Measurements from ENCODE around the gene S100A10. TPM values are rescaled to one million over a fixed set of nuclear protein-coding genes. Genes with fewer than 3 reads are reported as not detected.

S100A10 gene
- polyA plus RNA-seq, 1 donor: 877 TPM

- Histone ChIP-seq H3K36me3 (ENCODE audit: control insufficient read depth, insufficient read depth, low read length) (peaks cover 11% of the 10 kb centered on the region), H3K27ac (ENCODE audit: low read length) (peak overlapping the region; percentile 100), H3K27me3 (ENCODE audit: control insufficient read depth, insufficient read depth, low read length) (peaks cover 3% of the 10 kb centered on the region), H3K4me1 (ENCODE audit: control insufficient read depth, insufficient read depth, low read length) (peaks cover 42% of the 10 kb centered on the region), H3K4me3 (ENCODE audit: low read length) (peak overlapping the region; percentile 96), H3K9me3 (ENCODE audit: control insufficient read depth, low read depth, low read length) (no peaks in the 10 kb centered on the region)
- WGBS (ENCODE audit: insufficient coverage, low lambda C conversion rate): 0% methylated on average over 1 of the region's 5 CpGs
- DNase-seq: peak in 1 of 2 donors; percentile 60
Observed at GRCh38 chr1:151990058-151990855, 3.4 kb downstream of the S100A10 start.

DNA sequence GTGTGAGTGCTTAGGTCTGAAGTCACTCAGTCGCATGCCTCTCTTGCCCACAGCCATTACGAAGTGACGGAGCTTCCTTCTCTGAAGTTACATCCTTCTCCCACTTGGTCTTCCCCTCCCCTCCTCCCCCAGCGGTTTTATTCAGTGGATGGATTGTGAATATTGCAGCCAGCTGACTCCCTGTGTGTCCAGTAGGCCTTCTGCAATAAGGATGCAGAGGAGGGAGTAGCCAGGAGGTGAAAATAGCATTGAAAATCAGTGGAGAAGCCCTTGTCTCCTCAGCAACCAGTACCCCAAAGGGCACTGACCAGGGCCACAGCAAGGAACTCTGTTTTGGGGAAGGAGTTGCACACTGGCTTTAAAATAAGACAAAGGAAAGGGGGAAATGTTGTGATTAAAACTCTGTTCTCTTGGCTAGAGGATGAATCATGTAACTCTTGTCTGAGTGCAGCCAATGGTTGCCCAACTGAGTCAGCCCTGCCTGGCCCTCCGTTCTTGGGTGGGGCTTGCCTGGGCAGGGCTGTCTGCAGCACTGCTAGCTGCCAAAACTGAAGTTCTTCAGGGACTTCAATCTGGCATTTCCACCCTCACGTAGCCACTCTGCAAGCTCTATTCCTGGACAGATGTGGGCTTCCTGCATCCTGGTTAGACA, 4.3 kb downstream of the S100A10 start:
- Histone ChIP-seq H3K27ac (ENCODE audit: low read length) (peak overlapping the region; percentile 100), H3K36me3 (ENCODE audit: control insufficient read depth, insufficient read depth, low read length) (peaks cover 20% of the 10 kb centered on the region), H3K27me3 (ENCODE audit: control insufficient read depth, insufficient read depth, low read length) (peaks cover 3% of the 10 kb centered on the region), H3K9me3 (ENCODE audit: control insufficient read depth, low read depth, low read length) (no peaks in the 10 kb centered on the region), H3K4me3 (ENCODE audit: low read length) (peak overlapping the region; percentile 96), H3K4me1 (ENCODE audit: control insufficient read depth, insufficient read depth, low read length) (peaks cover 49% of the 10 kb centered on the region)
- WGBS (ENCODE audit: insufficient coverage, low lambda C conversion rate): 40% methylated on average over 1 of the region's 6 CpGs
- DNase-seq: peak in 1 of 2 donors; percentile 39

- Histone ChIP-seq H3K4me3 (ENCODE audit: low read length) (no peak overlapping the region), H3K27ac (ENCODE audit: low read length) (peak overlapping the region; percentile 100), H3K27me3 (ENCODE audit: control insufficient read depth, insufficient read depth, low read length) (peaks cover 3% of the 10 kb centered on the region), H3K36me3 (ENCODE audit: control insufficient read depth, insufficient read depth, low read length) (peaks cover 29% of the 10 kb centered on the region), H3K4me1 (ENCODE audit: control insufficient read depth, insufficient read depth, low read length) (peaks cover 49% of the 10 kb centered on the region), H3K9me3 (ENCODE audit: control insufficient read depth, low read depth, low read length) (no peaks in the 10 kb centered on the region)
- DNase-seq: peak; percentile 80 to 88
- WGBS (ENCODE audit: insufficient coverage, low lambda C conversion rate): no CpG with 5 or more reads among the region's 2 CpGs
Observed at GRCh38 chr1:151988405-151988923, 5.2 kb downstream of the S100A10 start.

- DNase-seq: no peak
- H3K4me3 ChIP-seq (ENCODE audit: low read length): no peak overlapping the region
- H3K4me1 ChIP-seq (ENCODE audit: control insufficient read depth, insufficient read depth, low read length): peaks cover 51% of the 10 kb centered on the region
- peak overlapping the region; percentile 16 for H3K27ac ChIP-seq (ENCODE audit: low read length)
- peaks cover 42% of the 10 kb centered on the region for H3K36me3 ChIP-seq (ENCODE audit: control insufficient read depth, insufficient read depth, low read length)
- no peaks in the 10 kb centered on the region for H3K9me3 ChIP-seq (ENCODE audit: control insufficient read depth, low read depth, low read length)
- no peaks in the 10 kb centered on the region for H3K27me3 ChIP-seq (ENCODE audit: control insufficient read depth, insufficient read depth, low read length)
- WGBS (ENCODE audit: insufficient coverage, low lambda C conversion rate): no CpG with 5 or more reads among the region's 8 CpGs
Observed at GRCh38 chr1:151986501-151987190, 7.0 kb downstream of the S100A10 start.

- Histone ChIP-seq H3K27ac (ENCODE audit: low read length) (no peak overlapping the region), H3K4me1 (ENCODE audit: control insufficient read depth, insufficient read depth, low read length) (peaks cover 46% of the 10 kb centered on the region), H3K4me3 (ENCODE audit: low read length) (no peak overlapping the region), H3K36me3 (ENCODE audit: control insufficient read depth, insufficient read depth, low read length) (peaks cover 46% of the 10 kb centered on the region), H3K9me3 (ENCODE audit: control insufficient read depth, low read depth, low read length) (no peaks in the 10 kb centered on the region), H3K27me3 (ENCODE audit: control insufficient read depth, insufficient read depth, low read length) (no peaks in the 10 kb centered on the region)
- no peak for DNase-seq
- no CpG with 5 or more reads among the region's 1 CpG for WGBS (ENCODE audit: insufficient coverage, low lambda C conversion rate)
Observed at GRCh38 chr1:151985768-151986167, 7.9 kb downstream of the S100A10 start.

DNA sequence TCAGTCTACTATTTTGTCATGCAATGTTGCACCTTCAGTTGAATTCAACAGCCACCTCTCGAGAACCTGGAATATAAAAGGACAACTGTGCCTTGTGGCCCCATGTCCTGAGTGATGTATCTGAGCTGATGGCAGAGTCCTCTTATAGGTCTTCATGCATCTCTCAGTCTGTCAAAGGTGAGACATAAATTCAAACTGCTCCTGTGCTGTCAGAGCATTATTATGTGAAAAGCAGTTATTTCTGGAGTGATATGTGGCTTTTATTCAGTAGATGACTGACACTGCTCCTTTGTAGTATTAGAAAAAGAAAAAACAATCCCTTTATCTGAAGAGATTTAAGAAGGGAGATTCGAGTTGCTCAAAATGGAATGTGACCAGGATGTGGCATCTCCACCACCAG, 8.4 kb downstream of the S100A10 start:
- whole genome bisulfite sequencing (ENCODE audit: insufficient coverage, low lambda C conversion rate): 71% methylated on average over 1 of the region's 2 CpGs
- no peak for DNase-seq
- Histone ChIP-seq H3K27ac (ENCODE audit: low read length) (no peak overlapping the region), H3K4me1 (ENCODE audit: control insufficient read depth, insufficient read depth, low read length) (peaks cover 45% of the 10 kb centered on the region), H3K27me3 (ENCODE audit: control insufficient read depth, insufficient read depth, low read length) (no peaks in the 10 kb centered on the region), H3K36me3 (ENCODE audit: control insufficient read depth, insufficient read depth, low read length) (peaks cover 46% of the 10 kb centered on the region), H3K9me3 (ENCODE audit: control insufficient read depth, low read depth, low read length) (no peaks in the 10 kb centered on the region), H3K4me3 (ENCODE audit: low read length) (no peak overlapping the region)

DNA sequence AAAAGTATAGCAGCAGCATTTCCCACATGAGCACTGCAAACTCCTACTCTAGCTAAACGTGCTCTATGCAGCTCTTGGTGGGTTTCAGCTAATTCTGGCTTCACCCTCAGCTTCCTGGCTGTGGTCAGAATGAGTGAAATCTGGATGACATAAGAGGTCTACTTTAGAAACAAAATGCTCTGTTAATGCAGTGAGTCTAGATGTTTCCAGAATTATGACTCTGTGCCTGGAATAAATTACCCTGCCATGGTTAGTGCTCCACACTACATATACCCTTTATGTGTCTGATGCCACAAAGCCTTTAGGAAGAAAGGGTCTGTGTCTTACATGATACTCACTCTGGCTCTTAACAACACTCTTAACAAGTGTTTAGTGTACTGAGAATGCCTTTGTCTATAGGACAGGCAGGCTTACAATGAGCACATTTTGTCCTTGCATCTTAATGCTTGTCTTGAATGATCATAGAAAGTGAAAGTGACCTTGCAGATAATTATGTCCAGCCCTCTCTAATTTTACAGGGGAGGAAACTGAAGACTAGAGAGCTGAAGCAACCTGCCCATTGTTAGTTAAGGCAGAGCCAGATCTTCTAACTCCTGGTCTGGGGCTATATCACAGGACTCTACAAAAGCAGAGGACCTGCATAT, 9.2 kb downstream of the S100A10 start:
- Histone ChIP-seq H3K9me3 (ENCODE audit: control insufficient read depth, low read depth, low read length) (no peaks in the 10 kb centered on the region), H3K27ac (ENCODE audit: low read length) (no peak overlapping the region), H3K36me3 (ENCODE audit: control insufficient read depth, insufficient read depth, low read length) (peaks cover 46% of the 10 kb centered on the region), H3K4me3 (ENCODE audit: low read length) (no peak overlapping the region), H3K4me1 (ENCODE audit: control insufficient read depth, insufficient read depth, low read length) (peaks cover 39% of the 10 kb centered on the region), H3K27me3 (ENCODE audit: control insufficient read depth, insufficient read depth, low read length) (no peaks in the 10 kb centered on the region)
- WGBS (ENCODE audit: insufficient coverage, low lambda C conversion rate): no CpG with 5 or more reads among the region's 1 CpG
- no peak for DNase-seq

DNA sequence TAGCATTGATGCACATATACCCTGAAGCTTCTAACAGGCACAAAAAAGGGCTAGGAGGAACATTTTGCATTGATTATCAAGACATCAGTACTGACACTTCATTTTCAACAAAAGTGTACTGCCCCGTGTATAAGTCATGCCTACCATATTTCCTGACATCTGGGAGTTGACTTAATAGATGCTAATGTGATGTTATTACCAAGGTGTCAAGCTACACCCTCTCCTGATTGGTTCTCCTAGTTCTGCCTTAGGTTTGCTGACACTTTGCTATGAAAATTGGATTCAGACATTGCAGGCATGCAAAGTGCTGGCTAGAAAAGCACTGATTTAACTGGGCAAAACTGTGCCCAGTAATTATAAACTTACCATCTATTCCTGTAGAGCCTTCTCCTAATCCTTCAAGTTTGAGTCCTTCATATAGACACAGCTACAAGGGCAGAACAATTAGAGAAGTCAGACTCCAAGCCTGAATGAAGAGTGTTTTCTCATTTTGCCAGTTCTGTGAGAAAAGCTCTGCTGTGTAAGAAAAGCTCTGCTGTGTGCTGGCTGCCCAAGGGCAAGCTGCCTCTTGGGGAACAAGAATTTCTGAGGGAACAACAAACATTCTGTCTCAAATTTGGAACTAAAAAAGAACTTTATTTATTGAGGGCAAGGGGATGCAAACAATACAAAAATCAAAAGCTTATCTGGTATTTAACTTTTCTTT, 11.2 kb downstream of the S100A10 start:
- H3K4me1 ChIP-seq (ENCODE audit: control insufficient read depth, insufficient read depth, low read length): peaks cover 30% of the 10 kb centered on the region
- no peak for DNase-seq
- H3K4me3 ChIP-seq (ENCODE audit: low read length): no peak overlapping the region
- no peak overlapping the region for H3K27ac ChIP-seq (ENCODE audit: low read length)
- no peaks in the 10 kb centered on the region for H3K27me3 ChIP-seq (ENCODE audit: control insufficient read depth, insufficient read depth, low read length)
- WGBS (ENCODE audit: insufficient coverage, low lambda C conversion rate): no CpG with 5 or more reads among the region's 1 CpG
- H3K36me3 ChIP-seq (ENCODE audit: control insufficient read depth, insufficient read depth, low read length): peaks cover 46% of the 10 kb centered on the region
- no peaks in the 10 kb centered on the region for H3K9me3 ChIP-seq (ENCODE audit: control insufficient read depth, low read depth, low read length)

- Histone ChIP-seq H3K36me3 (ENCODE audit: control insufficient read depth, insufficient read depth, low read length) (peaks cover 44% of the 10 kb centered on the region), H3K4me1 (ENCODE audit: control insufficient read depth, insufficient read depth, low read length) (peaks cover 35% of the 10 kb centered on the region), H3K27me3 (ENCODE audit: control insufficient read depth, insufficient read depth, low read length) (no peaks in the 10 kb centered on the region), H3K9me3 (ENCODE audit: control insufficient read depth, low read depth, low read length) (no peaks in the 10 kb centered on the region), H3K4me3 (ENCODE audit: low read length) (no peak overlapping the region), H3K27ac (ENCODE audit: low read length) (no peak overlapping the region)
- no CpG with 5 or more reads among the region's 5 CpGs for WGBS (ENCODE audit: insufficient coverage, low lambda C conversion rate)
- DNase-seq: no peak
Observed at GRCh38 chr1:151981178-151981525, 12.5 kb downstream of the S100A10 start.

Data from large intestine (tissue), 3 donors.